ENCODE data around the gene RNF126.

DNA sequence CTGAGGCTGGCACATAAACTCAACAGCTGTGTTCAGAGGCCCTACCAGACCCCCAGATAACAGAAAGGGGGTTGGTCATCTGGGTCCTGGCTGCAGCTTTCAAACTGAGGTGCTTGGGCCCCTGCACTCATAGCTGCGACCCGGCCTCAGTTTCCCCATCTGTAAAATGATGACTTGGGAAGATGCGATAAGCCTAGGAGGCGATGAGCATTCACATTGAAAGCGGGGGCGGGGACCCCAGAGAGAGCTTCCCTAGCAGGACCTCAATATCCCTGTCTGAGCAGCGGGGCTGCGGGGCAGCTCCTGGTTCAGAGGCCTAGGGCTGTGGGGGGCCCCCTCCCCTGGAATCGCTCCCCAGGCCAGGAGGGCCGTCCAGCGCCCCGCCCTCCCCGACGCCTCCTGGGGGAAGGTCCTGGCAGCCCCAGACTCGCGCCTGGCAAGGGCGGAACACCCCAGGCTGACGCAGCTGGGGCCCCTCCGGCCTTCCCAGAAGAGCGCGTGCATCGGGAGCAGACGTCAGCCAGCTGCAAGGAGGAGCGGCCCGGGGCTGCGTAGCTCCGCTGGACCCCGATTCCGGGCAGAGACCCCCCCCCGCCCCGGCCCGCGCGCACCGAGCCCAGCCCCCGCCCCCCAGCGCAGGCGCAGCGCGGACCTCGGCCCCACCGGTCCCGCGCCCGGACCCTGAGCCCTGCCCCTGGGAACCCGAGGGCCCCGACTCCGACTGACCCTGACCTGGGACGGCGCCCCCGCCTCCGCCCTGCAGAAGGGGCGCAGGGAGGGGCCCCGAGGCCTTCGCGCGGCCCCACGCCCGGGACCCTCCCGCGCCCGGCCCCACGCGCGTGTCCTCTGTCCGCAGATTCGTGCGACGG is 16.6 kb upstream of the RNF126 start:
- TF ChIP-seq CTCF (IDR thresholded peaks at IDR 0.05; ENCODE audit: borderline replicate concordance, extremely low read depth, low read length, poor library complexity, severe bottlenecking), result no peak
- TF ChIP-seq EZH2 (IDR thresholded peaks at IDR 0.05; ENCODE audit: borderline replicate concordance, low read depth, low read length, severe bottlenecking), result no peak
